Measurements from ENCODE around the gene PRPF40B. TPM values are rescaled to one million over a fixed set of nuclear protein-coding genes. Genes with fewer than 3 reads are reported as not detected.

PRPF40B gene
- total RNA-seq, 4 donors from 2014 or later: 3.7 to 18.2 (median 15.5) TPM

- Histone ChIP-seq H3K27ac (peak overlapping the region; percentile 69 to 87 (median 84)), H3K36me3 (no peaks in the 10 kb centered on the region), H3K9me3 (no peaks in the 10 kb centered on the region), H3K4me1 (peaks cover 6 to 56% (median 49%) of the 10 kb centered on the region in 4 donors), H3K4me3 (no peak overlapping the region), H3K27me3 (no peaks in the 10 kb centered on the region)
- peak in 1 of 3 donors; percentile 34 for DNase-seq
- TF ChIP-seq CTCF (IDR thresholded peaks at IDR 0.05) (no peak), POLR2A (IDR thresholded peaks at IDR 0.05) (no peak)
These were observed 51.1 kb downstream of the PRPF40B start for GRCh38 chr12:49674318-49674981.

DNA sequence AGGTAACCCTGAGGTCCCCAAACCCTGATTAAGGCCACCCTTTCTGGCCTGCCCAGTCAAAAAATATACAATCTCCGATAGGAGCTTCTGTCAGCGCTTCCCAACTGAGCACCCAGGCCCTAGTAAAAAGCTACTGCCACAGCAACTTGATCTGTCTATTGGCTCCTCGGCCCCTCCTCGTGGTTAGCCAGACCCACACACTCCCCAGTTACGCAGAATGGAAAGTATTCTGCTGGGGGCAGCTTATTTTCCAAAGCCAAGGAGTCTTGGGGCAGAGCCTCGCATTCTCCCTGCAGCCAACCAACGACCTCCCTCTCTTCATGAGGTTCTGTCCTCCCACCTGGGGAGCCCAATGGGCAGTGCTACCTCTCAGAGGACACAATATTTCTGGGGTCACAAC, 51.8 kb downstream of the PRPF40B start:
- Histone ChIP-seq H3K27me3 (no peaks in the 10 kb centered on the region), H3K4me1 (peaks cover 6 to 53% (median 47%) of the 10 kb centered on the region in 4 donors), H3K4me3 (no peak overlapping the region), H3K9me3 (no peaks in the 10 kb centered on the region), H3K27ac (peak overlapping the region; percentile 69 to 87 (median 84)), H3K36me3 (no peaks in the 10 kb centered on the region)
- TF ChIP-seq POLR2A (IDR thresholded peaks at IDR 0.05) (no peak), CTCF (IDR thresholded peaks at IDR 0.05) (no peak)
- DNase-seq: peak in 1 of 3 donors; percentile 44

DNA sequence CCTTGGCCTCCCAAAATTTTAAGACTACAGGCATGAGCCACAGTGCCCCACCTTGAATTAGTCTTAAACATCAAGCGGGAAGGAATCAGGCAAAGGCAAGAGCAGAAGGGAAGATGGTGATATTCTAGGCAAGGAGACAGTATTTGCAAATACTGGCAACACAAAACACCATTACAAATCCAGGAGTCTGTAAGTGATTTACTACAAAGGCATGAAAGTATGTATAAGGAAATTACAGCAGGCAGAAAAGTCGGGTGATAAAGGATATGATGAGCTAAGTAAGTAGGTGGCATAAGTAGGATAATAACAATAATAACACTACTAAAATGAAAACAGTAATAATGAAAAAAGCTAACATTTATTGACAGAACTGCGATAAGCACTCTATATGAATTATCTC, 55.4 kb downstream of the PRPF40B start:
- Histone ChIP-seq H3K27me3 (no peaks in the 10 kb centered on the region), H3K27ac (no peak overlapping the region), H3K36me3 (no peaks in the 10 kb centered on the region), H3K4me3 (no peak overlapping the region), H3K9me3 (no peaks in the 10 kb centered on the region), H3K4me1 (peaks cover 0 to 19% (median 13%) of the 10 kb centered on the region in 4 donors)
- no peak for DNase-seq
- TF ChIP-seq CTCF (IDR thresholded peaks at IDR 0.05) (no peak), POLR2A (IDR thresholded peaks at IDR 0.05) (no peak)

DNA sequence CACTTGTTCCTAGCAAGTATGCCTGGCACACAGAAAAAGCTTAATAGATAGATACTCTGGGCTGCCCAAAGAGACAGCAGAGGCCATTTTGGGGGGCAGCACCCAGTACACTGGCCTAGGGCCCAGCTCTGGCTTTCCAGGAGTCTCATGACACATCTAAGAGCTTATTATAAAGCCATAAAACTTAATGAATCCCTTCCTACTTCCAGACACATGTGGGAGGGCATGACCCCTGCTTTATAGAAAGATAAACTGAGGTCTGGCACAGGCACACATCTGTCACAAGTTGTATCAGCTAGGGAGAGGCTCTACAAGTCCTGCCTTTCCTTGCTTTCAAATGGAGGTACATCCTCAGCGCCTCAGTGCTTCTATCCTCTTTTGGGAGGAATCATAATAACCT, 56.7 kb downstream of the PRPF40B start:
- Histone ChIP-seq H3K4me1 (peaks cover 0 to 6% (median 2%) of the 10 kb centered on the region in 4 donors), H3K27me3 (no peaks in the 10 kb centered on the region), H3K36me3 (no peaks in the 10 kb centered on the region), H3K4me3 (no peak overlapping the region), H3K27ac (no peak overlapping the region), H3K9me3 (no peaks in the 10 kb centered on the region)
- no peak for DNase-seq
- no peak for TF ChIP-seq CTCF (IDR thresholded peaks at IDR 0.05)
- no peak for TF ChIP-seq POLR2A (IDR thresholded peaks at IDR 0.05)

- no peaks in the 10 kb centered on the region for H3K27me3 ChIP-seq
- H3K4me1 ChIP-seq: peaks cover 0 to 5% (median 0%) of the 10 kb centered on the region in 4 donors
- no peak for TF ChIP-seq POLR2A (IDR thresholded peaks at IDR 0.05)
- no peak for TF ChIP-seq CTCF (IDR thresholded peaks at IDR 0.05)
- no peaks in the 10 kb centered on the region for H3K36me3 ChIP-seq
- no peak for DNase-seq
- no peaks in the 10 kb centered on the region for H3K9me3 ChIP-seq
- no peak overlapping the region for H3K27ac ChIP-seq
- no peak overlapping the region for H3K4me3 ChIP-seq
These were observed 60.4 kb downstream of the PRPF40B start for GRCh38 chr12:49683599-49684309.
